Measurements from ENCODE around the gene ARMC2.
A peak's percentile ranks its signal among the peaks of the same experiment; 100 is the strongest.

The ARMC2 gene

DNA sequence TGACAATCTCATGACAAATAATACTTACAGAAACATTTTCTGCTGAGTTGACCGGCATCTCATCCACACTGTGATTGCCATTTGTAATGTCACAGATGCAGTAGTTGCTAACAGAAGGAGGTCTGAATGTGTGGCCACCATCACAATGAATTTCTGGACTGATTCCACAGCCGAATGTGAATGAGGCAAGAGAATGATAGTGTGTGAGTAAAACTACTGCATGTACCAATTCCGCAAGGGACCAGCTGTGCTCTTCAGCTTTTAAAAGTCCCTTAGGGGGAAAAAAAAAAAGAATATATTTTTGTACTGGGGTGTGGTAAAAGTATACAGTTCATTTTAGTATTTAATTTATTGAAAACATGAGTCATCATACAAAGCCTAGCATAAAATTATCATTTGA lies 150.3 kb downstream of the ARMC2 start:
- DNase-seq: no peak

DNA sequence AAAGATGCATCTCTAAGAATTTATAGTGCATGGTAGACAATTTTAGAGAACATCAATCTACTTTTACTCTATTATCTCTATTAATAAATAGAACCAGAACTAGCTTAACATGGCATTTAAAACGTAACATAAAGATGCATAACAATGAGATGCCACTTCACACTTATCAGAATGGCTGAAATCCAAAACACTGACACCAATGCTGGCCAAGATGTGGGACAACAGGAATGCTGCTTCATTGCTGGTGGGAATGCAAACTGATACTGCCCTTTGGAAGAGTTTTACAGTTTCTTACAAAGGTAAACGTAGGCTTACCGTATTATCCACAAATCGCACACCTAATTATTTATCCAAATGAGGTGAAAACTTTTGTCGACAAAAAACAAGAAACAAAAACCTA lies 151.2 kb downstream of the ARMC2 start:
- no peak for DNase-seq

DNA sequence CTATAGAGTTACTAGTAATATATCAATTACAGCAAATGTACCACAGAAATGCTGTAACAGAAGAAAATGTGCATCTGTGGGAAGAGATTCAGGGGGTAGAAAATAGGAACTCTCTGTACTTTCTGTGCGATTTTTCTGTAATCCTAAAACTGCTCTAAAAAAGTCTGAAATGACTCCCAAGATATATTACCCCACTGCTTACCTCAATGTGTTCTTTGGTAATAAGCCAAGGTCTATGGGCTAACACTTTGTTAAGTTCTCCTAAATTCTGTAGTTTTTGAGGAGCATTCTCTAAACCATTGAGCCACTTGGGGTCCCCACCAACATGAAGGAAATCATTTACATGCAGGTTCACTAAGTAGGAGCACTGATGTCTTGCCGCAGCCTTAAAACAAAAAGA lies 152.1 kb downstream of the ARMC2 start:
- no peak for DNase-seq

DNA sequence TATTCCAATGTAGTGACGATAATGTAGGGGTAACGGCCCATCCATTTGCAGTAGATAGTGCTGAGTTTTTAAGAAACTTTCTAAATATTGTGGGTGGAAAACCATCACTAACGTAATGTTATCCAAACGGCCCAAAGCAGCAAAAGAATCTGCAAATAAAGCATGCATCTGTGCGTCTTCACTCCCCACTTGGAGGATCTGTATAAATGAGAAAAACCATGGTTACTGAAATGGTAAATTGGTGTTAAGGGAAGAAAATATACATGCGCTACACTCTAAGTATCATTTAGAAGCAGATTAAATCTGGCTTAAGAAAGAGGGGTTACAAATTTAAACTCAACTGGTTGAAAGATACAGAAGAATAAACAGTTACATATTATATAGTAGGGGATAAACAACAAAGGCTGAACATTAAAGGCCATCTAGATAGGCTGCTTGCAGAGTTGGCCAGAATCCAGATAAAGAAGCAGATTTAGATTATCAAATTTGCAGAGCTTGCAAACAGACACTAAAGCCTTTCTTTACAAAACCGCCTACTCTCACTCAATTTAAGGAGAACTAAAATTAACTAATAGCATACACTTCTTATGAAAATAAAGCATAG lies 153.2 kb downstream of the ARMC2 start:
- no peak for DNase-seq

GRCh38 chr6:109002051-109002697 lies 154.0 kb downstream of the ARMC2 start:
- no peak for DNase-seq

GRCh38 chr6:109002882-109003281 lies 154.7 kb downstream of the ARMC2 start:
- no peak for DNase-seq

DNA sequence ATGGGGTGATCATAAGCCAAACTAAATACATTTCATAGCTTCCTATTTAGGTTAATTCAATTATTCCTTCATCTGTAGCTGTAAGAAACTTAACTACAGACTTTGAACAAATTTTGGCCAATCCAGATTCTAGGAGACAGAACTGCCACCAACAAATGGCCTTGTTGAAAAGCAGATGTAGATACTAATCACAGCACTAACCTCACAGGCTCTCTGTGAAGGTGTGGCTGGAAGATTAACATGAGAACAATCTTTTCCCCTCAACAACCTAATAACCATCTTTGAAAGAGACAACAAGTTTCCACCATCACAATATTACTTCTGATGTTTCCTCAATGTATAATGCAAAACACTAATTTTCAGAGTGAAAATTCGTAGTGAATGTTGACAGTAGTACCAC lies 158.6 kb downstream of the ARMC2 start:
- no peak for DNase-seq

DNA sequence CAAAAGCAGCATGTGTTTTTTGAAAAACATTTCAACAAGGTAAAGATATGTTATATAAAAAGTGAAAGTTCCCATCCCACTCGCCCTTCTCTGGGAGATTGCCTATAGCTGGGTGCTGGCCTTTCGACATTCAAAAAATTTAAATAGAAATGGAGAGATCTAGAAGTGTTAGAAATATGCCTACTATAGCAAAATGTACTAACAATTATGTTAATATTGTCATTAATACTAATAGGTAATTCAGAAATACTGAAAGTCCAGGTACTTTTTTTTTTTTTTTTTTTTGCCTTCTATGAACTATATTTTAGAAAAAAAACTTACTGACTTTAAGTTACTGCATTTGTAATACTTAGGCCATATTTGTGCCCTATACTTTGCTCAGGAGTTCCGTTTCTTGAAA lies 159.3 kb downstream of the ARMC2 start:
- no peak for DNase-seq

DNA sequence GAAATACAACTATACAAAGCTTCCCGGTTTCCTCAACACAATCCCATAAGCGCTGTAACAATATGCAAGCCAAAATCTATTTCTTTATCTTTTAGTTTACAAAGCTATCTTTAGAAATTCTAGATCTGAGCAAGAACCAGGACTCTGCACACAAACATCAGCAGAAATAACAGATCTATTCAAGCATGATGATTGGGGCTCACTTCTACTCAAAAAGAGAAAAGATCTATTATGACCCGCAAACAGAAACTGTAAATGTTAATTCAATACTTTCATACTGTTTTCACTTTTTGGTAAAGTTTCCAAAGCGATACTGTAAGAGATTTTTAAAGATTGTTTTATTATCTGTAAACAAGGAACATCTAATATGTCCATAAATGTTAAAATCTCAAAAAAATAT lies 159.8 kb downstream of the ARMC2 start:
- no peak for DNase-seq

DNA sequence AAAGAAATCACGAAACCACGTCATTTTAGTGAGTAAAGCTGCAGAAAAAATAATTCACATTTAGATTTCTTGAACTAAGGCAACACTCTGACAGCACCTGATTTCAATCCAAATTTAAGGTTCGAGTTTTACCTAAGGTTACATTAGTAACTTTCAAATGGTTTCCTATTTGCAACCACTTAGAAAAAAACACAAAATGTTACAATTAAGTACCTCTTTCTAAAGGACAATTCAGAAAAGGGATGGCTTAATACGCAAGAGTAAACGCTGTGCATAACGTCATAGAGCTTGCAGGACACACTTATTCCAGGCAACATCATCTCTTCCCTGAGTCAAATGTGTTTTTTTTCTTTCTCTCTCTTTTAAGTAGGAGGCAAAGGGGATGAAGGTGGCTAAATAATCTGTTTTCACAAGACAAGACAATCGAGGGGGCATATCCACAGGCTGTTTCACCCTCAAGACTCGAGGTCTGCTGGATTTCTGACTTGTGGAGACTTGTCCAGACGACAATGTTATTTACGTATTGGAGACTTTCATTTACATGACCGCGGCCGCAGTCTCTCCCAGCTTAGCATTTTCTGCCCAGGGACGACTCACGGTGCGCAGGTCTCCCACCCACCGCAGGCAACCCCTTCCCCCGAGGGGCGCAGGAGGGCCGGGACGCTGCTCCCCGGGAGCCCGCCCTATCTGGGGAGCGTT lies 160.5 kb downstream of the ARMC2 start:
- no peak for DNase-seq

DNA sequence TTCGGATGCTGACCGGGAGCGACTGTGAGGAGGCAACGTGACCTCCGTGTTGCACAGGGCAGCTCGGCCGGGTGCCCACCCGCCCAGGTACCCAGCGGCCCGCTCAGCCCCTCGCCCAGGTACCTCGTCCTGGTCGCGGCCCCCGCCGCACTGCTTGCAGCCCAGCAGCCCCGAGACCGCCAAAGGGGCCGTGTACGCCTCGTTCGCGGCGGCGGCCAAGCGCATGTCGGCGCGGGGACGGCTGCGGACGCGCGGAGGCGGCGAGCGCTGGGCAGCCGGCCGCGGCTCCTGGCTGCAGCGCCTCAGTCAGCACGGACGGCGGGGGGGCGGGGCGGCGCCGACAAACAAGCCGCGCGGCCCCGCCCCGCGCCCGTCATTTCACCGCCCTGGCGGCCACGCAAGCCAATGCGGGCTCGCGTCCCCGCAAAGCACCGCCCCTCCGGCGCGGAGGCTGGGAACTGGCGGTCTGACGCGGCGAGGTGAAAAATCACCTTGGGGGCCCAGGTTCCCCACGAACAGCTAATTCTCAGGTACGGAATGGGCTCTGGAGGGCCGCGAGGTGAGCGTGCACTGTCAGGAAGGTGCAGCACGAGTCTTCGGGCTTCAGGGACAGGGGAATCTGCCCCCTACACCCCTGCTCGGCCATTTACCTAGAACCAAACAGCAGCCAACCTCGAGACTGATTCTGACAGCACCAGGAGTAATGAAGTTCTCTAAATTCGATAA lies 161.2 kb downstream of the ARMC2 start:
- DNase-seq: peak; percentile 39

GRCh38 chr6:109009962-109010704 lies 161.9 kb downstream of the ARMC2 start:
- DNase-seq: no peak

DNA sequence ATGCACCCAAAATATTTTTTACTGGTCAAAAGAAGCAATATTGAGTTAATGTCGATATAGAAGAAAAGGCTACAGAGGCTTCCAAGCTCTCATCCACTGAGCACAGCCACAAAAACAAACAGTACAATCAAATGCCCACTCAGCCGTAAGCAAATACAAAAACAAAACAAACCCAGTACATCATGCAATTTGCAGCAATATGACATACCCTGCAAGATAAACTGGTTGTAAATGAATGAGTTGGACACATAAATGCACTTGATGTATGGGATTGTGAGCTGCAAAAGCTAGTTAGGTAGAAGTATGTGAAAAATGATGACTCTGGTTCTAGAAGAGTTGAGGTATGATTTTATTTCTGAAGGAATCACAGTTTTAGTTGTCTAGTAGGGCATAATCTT lies 162.5 kb downstream of the ARMC2 start:
- DNase-seq: no peak

- no peak for DNase-seq
Measured at GRCh38 chr6:109013656-109014305, 165.6 kb downstream of the ARMC2 start.

DNA sequence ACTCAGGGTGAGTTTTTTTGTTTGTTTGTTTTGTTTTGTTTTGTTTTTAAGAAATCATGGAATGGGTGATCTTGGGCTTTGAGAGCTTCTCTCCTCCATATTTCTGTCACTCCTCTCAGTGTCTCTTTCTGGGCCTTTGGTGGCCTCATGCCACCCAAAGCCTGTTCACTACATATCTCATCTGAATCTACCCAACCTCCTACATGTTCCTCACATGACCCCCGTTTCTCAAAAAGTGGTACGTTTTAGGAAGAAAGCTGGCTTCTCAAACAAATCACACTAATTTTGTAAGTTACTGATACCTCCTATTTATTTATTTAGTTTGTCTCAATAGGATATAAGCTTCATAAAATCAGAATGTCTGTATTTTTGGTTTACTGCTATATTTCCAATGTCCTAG lies 166.4 kb downstream of the ARMC2 start:
- DNase-seq: no peak

DNA sequence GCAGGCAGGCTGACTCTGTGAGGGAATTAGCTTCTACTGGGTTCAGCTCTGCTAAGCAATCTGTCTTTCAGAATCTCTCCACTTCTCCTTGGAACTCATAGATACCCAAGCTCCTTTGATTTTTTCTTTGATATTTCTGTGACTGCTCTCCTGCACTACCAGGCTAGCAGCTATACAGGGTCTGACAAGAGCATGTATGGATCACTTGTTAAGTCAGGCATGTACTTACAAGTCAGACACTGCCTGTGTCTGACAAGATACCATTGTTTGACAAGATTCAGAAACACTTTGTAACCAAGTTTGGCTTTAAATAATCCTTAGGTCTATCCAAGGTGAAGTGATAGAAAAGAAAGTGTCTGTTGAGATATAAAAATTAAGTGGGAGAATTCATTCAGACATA lies 167.0 kb downstream of the ARMC2 start:
- DNase-seq: no peak

GRCh38 chr6:109019911-109020310 lies 171.7 kb downstream of the ARMC2 start:
- DNase-seq: no peak

GRCh38 chr6:109021870-109022269 lies 173.6 kb downstream of the ARMC2 start:
- DNase-seq: no peak

GRCh38 chr6:109023356-109023925 lies 175.2 kb downstream of the ARMC2 start:
- DNase-seq: no peak
